ENCODE results near the gene FAM170B.

FAM170B gene

DNA sequence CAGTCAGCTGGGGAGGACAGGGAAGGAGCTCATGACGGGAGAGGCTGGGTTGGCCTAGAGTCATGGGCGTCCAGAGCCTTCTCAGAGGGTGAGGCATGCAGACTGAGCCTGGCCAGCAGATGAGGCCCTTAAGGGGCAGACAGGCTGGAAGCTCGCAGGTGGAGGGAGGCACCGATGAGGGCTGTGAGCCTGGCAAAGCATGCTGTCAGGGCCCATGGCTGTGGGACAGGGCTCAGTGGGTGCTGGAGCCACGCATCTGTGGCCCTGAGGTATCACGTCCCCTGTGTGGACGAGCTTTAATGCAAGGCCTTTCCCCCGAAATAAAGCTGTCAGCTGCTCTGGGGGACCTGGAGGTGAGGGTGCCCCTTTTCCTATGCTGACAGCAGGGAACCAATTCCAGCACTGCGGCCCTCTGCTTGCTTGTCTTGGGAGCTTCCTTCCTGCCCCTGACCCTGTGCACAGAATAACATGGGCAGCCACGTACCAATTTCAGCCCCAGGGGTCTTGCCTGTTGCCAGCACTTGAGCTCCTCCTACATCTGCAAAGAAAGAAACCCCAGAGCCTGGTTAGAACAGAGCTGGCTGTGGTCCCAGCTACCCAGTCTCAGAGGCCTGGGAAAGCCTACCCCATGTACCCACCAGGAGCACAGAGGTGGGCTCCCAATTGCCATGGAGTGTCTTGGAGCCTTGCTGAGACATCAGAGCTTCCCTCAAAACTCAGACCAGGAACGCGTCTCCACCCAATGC lies 33.8 kb upstream of the FAM170B start:
- TF ChIP-seq, protein P1, sequence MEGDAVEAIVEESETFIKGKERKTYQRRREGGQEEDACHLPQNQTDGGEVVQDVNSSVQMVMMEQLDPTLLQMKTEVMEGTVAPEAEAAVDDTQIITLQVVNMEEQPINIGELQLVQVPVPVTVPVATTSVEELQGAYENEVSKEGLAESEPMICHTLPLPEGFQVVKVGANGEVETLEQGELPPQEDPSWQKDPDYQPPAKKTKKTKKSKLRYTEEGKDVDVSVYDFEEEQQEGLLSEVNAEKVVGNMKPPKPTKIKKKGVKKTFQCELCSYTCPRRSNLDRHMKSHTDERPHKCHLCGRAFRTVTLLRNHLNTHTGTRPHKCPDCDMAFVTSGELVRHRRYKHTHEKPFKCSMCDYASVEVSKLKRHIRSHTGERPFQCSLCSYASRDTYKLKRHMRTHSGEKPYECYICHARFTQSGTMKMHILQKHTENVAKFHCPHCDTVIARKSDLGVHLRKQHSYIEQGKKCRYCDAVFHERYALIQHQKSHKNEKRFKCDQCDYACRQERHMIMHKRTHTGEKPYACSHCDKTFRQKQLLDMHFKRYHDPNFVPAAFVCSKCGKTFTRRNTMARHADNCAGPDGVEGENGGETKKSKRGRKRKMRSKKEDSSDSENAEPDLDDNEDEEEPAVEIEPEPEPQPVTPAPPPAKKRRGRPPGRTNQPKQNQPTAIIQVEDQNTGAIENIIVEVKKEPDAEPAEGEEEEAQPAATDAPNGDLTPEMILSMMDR (conservative IDR thresholded peaks at IDR 0.05), result no peak
- no peak for TF ChIP-seq ZFX (IDR thresholded peaks at IDR 0.05)
- no peak overlapping the region for H3K27ac ChIP-seq

DNA sequence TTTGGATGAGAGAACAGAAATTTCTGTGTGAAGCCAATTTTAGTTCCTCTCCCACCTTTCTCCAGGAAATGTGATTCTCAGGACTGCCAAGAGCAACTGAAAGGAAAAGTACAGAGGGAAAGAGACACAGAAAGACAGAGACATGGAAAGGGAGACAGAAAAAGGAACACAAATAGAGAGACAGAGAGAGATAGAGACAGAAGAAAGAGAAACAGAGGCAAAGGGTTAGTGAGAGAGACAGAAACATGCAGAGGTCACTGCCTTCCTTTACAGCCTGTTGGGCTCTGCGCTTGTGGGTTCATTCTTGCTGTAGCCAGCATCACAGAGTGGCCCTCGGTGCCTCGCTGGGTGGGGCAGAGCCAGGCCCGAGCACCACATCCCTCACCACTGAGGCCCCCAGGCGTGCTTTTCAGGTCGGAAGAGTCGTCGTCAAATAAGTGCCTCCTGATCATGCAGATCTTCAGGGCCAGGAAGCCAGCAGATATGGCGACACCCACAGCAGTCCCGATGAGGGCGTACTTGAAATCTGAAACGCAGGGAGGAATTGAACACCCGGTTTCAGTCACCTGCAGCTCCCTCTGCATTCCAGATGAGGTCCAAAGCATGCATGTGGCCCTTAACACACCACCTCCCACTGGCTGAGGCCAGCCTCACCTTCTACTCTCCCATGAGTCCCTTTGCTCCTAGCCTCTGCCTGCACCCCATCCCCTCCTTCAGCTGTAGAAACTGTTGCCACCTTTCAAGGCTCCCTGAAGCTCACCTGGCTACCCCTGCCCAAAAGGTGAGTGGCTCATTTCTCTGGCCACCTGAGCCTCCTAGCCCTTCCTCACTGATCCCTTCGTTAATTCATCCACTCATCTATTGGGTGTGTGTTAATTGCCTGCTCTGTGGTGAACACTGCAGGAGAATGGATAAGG lies 32.9 kb upstream of the FAM170B start:
- TF ChIP-seq, protein P1 (conservative IDR thresholded peaks at IDR 0.05), result no peak
- no peak for TF ChIP-seq ZFX (IDR thresholded peaks at IDR 0.05)
- H3K27ac ChIP-seq, result no peak overlapping the region

DNA sequence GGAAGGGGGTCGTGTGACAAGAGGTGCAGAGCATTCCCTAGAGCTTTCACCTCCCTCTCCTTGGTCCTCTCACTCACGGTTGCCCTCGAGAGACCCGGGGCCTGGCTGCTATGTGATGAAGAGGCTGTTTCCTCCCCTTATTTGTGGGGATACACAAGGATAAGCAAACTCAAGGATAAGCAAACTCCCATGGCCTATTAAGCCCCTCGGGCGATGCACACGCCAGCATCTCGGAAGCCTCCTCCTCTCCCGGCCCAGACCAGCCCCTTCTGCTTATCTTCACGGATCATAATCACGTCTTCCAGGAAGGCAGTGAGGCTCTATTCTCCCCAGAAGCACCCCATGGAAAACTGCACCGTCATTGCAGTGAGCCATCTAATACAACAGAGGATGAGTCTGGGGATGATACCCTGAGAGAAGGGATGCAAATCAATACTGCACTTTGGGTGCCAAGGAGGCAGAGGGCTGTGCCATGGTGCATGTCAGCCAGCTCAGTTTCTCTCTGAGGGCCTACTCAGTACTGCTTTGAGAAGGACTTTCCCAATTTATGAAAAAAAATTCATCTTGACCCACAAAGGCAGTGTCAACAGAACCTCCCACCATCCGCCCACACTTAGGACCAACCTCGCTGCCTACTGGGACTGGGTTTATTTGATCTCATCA lies 32.1 kb upstream of the FAM170B start:
- no peak for TF ChIP-seq ZFX (IDR thresholded peaks at IDR 0.05)
- TF ChIP-seq, protein P1 (conservative IDR thresholded peaks at IDR 0.05), result no peak
- H3K27ac ChIP-seq, result no peak overlapping the region

DNA sequence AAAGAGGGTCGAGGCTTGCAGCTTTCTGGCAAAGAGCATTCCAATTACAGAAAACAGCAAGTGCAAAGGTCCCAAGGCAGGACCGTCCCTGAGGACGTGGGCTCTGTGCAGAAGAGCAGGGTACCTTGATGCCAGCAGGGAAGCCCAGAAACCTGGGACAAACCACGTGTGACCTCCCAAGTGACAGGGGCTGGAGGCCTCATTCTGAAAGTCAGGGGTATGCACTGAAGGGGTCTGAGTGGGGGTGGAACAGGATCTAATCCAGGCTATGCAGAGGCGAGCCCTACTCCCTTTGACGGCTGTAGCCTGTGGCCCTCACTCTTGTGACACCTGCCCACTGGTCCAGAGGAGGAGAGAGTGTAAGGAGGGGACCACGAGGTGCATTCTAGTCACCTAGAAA lies 31.4 kb upstream of the FAM170B start:
- H3K27ac ChIP-seq, result no peak overlapping the region
- TF ChIP-seq, protein P1 (conservative IDR thresholded peaks at IDR 0.05), result no peak
- TF ChIP-seq ZFX (IDR thresholded peaks at IDR 0.05), result no peak

DNA sequence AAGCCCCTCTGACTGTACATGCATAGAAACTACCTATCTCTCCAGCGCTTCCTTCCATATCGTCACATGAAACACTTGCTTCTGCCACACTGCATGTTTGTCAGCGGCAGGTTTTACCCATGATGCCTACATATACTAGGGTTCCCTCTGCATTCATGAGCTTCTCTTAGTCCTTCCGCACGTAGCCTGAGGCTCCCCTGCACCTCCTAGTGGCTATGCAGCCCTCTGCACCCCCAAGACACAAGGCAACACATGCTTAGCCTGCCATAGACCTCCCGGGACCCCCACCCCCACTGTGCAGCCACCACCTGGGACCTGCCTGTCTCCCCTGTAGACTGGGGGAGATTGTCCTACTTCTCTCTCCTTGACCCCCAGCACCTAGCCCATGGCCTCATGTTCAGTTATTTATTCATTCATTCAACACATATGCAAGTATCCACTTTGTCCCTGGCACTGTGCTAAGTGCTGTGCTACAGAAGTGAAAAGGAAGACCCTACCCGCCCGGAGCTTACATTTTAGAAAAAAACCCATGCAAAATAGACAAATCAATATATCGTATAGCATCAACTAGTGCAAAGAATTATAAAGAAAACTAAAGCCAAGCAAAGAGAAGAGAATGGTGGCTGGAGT lies 30.9 kb upstream of the FAM170B start:
- TF ChIP-seq ZFX (IDR thresholded peaks at IDR 0.05), result no peak
- TF ChIP-seq, protein P1 (conservative IDR thresholded peaks at IDR 0.05), result peak; percentile 86
- H3K27ac ChIP-seq, result no peak overlapping the region

DNA sequence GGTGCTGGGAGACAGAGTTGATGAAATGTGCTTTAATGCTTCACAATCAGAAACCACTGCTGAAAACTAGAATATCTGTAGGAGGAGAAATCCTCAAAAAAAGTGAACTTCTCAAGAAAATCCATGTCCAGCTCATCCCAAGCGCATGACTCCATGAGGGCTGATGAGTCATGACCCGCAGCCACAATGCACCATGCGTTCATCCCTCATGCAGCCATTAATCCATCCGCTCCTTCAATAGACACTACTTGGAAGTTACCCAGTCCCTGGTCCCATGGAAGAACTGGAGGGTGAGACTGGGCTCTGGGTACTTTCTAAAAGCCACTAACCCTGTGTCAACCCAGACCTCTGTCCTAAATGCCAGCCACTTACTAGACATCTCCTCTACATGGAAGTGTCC lies 29.9 kb upstream of the FAM170B start:
- no peak overlapping the region for H3K27ac ChIP-seq

DNA sequence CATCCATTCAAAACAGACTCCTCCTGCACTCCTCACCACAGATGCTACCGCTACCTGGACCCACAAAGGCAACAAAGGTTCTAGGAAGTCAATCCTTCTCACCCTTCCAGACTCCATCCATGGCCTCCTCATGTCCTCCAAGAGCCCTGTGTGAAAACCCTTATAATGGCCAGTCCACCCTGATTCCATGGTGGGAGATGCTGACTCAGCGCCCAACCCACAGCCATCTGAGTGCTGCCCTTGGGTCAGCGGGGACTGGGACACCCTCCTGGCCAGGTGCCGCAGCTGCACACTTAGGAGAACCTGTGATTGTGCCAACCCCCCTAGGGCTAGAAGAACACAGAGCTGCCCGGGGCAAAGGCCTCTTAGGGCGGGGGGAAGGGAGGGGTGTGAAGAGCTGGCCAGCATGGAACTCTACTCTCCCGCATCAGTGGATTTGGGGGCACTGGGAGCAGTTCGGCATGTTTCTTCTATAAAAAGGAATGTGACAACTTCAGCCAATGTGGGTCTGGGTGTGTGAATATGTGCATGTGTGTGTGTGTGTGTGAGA lies 29.0 kb upstream of the FAM170B start:
- H3K27ac ChIP-seq, result no peak overlapping the region
- TF ChIP-seq ZFX (IDR thresholded peaks at IDR 0.05), result no peak

More for the DNA sequence above, 29.9 kb upstream of the FAM170B start:
- no peak for TF ChIP-seq ZFX (IDR thresholded peaks at IDR 0.05)

All from C4-2B (cell line).